Panc1 (cell line): ENCODE data around the gene RNF213. TPM values are rescaled to one million over a fixed set of nuclear protein-coding genes. Genes with fewer than 3 reads are reported as not detected.
A peak's percentile ranks its signal among the peaks of the same experiment; 100 is the strongest.

Experiments used
- ATAC-seq: fragments of 200-7000 bp; cut with Tn5 transposase; 2 replicates; pipeline ENCODE4 v1.9.1; 2020; ENCODE audit warnings: mild to moderate bottlenecking, moderate library complexity
- BruUV-seq: library from RNA; stranded (reverse); fragments of 400-500 nt; replicated peaks from 2 replicates; lab custom pipeline; 2021; lab: Mats Ljungman, UMichigan
- CTCF ChIA-PET: fragments of 300-600 bp; sonication (Branson Sonifier 250); formaldehyde crosslinking; loops from one replicate; lab custom pipeline; 2022; ENCODE audit warnings: antibody characterized with exemption; lab: Charles Lee
- POLR2A ChIA-PET: fragments of 300-600 bp; sonication (Branson Sonifier 250); formaldehyde crosslinking; loops from one replicate; lab custom pipeline; 2022; ENCODE audit warnings: antibody characterized with exemption; lab: Charles Lee
- DNase-seq: peaks from one replicate; pipeline ENCODE4 v3.0.0-alpha.2; 2010; ENCODE audit warnings: low read depth, low spot score
- H3K27ac ChIP-seq: 2 replicates; pipeline ENCODE4 v1.5.1; 2011; ENCODE audit warnings: mild to moderate bottlenecking, low read length, inconsistent platforms
- H3K27me3 ChIP-seq: fragments of 200-500 bp; sonication (Bioruptor generic); 2 replicates; pipeline ENCODE4 v1.6.0; 2014; ENCODE audit warnings: low read length, inconsistent platforms; ENCODE audit not compliant: control insufficient read depth, insufficient read depth
- H3K36me3 ChIP-seq: fragments of 200-500 bp; sonication (Bioruptor generic); 2 replicates; pipeline ENCODE4 v1.5.1; 2014; ENCODE audit warnings: inconsistent platforms, mild to moderate bottlenecking, low read length, moderate library complexity; ENCODE audit not compliant: control insufficient read depth, insufficient read depth
- H3K4me1 ChIP-seq: 2 replicates; pipeline ENCODE4 v1.5.1; 2011; ENCODE audit warnings: inconsistent platforms, mild to moderate bottlenecking, low read length, moderate library complexity; ENCODE audit not compliant: control insufficient read depth, insufficient read depth
- H3K4me3 ChIP-seq, 2 experiments: 2 replicates each; pipeline ENCODE4 v1.5.1; 2011 to 2012; ENCODE audit warnings: low read depth in 2 of 2, low read length in 2 of 2, mild to moderate bottlenecking in 2 of 2, inconsistent platforms in 1 of 2, moderate library complexity in 1 of 2
- H3K9me3 ChIP-seq: fragments of 200-500 bp; sonication (Bioruptor generic); 2 replicates; pipeline ENCODE4 v1.5.1; 2014; ENCODE audit warnings: low read depth, mild to moderate bottlenecking, inconsistent platforms, low read length, moderate library complexity; ENCODE audit not compliant: control insufficient read depth, insufficient read depth
- CTCF ChIP-seq: fragments of 450-650 bp; IDR thresholded peaks from 2 replicates; pipeline ENCODE4 v1.5.1; 2017; ENCODE audit warnings: mild to moderate bottlenecking
- POLR2AphosphoS5 ChIP-seq: IDR thresholded peaks from 2 replicates; pipeline ENCODE4 v1.6.1; 2012; ENCODE audit warnings: mild to moderate bottlenecking, low read depth, low read length, moderate library complexity
- REST ChIP-seq, 2 experiments: IDR thresholded peaks; 2 replicates each; pipeline ENCODE4 v1.6.1; 2011 to 2012; ENCODE audit warnings: low read depth in 2 of 2, control low read depth in 1 of 2, low read length in 1 of 2, mild to moderate bottlenecking in 1 of 2, moderate library complexity in 1 of 2; ENCODE audit not compliant: insufficient read depth in 1 of 2
- SIN3A ChIP-seq: IDR thresholded peaks from 2 replicates; pipeline ENCODE4 v1.6.1; 2012; ENCODE audit warnings: low read depth, mild to moderate bottlenecking, low read length, moderate library complexity, borderline replicate concordance; ENCODE audit not compliant: insufficient read depth
- TCF7L2 ChIP-seq: IDR thresholded peaks from 2 replicates; pipeline ENCODE4 v1.6.1; 2011; ENCODE audit warnings: mild to moderate bottlenecking, low read depth, low read length, inconsistent platforms
- in situ Hi-C: cut with HindIII; loops from 2 replicates; pipeline ENCODE4 v1.10.0; 2016; ENCODE audit warnings: low sequenced_read_pairs, low pct_unique_long_range_greater_than_20kb
- intact Hi-C: fragments of 100-400 bp; cut with micrococcal nuclease; formaldehyde crosslinking; loops from one replicate; pipeline ENCODE4 v1.10.0; 2022; ENCODE audit not compliant: unreplicated experiment
- total RNA-seq: library from RNA; stranded (reverse); gene quantifications from one replicate; pipeline ENCODE4 v1.2.1, GENCODE V29; 2021; ENCODE audit not compliant: unreplicated experiment

The RNF213 gene
- total RNA-seq, 1 experiment from 2014 or later = 230 TPM

DNA sequence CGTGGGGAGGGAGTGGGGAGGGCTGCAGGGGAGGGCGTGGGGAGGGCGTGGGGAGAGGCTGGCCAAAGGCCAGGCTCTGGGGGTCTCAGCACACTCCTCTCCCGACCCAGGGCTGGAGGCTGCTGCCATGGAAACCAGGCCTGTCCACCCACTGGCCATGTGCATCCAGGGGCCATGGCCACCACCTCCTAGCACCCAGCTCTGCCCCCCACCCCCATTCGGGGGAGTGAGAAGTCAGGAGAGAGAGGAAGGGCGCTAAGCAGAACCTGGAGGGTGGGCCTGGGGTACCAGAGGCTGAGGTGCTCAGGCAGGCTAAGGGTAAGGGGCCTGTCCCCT lies 184.0 kb downstream of the RNF213 start:
- CTCF ChIA-PET = no interaction called here
- no peak for DNase-seq
- Histone ChIP-seq H3K36me3 (no peaks in the 10 kb centered on the region), H3K4me3 (no peak overlapping the region), H3K27me3 (no peaks in the 10 kb centered on the region), H3K27ac (no peak overlapping the region), H3K9me3 (no peaks in the 10 kb centered on the region), H3K4me1 (no peaks in the 10 kb centered on the region)
- no peak for ATAC-seq
- POLR2A ChIA-PET = no interaction called here
- in situ Hi-C loops (no loop called here), intact Hi-C loops (no loop called here)
- no TSS peak for BruUV-seq
- TF ChIP-seq CTCF = no peak
- TF ChIP-seq REST (IDR thresholded peaks at IDR 0.05; ENCODE audit: insufficient read depth in 1 of 2, low read depth in 2 of 2, low read length in 1 of 2) = no peak
- TF ChIP-seq SIN3A = no peak
- no peak for TF ChIP-seq POLR2AphosphoS5
- TF ChIP-seq TCF7L2 = no peak

- Histone ChIP-seq H3K9me3 (no peaks in the 10 kb centered on the region), H3K36me3 (no peaks in the 10 kb centered on the region), H3K27me3 (no peaks in the 10 kb centered on the region), H3K4me1 (no peaks in the 10 kb centered on the region), H3K4me3 (no peak overlapping the region), H3K27ac (no peak overlapping the region)
- intact Hi-C loops (no loop called here), in situ Hi-C loops (no loop called here)
- DNase-seq (no peak), ATAC-seq (peak; percentile 13; the same call in 1 of the 2 replicates)
- ChIA-PET POLR2A (interaction anchor here (1.2 kb wide), 1 partner anchor 10 kb away, joined by 4 read pairs; no protein-coding TSS in a partner anchor), CTCF (no interaction called here)
- TF ChIP-seq SIN3A (no peak), POLR2AphosphoS5 (no peak), REST (IDR thresholded peaks at IDR 0.05; ENCODE audit: insufficient read depth in 1 of 2, low read depth in 2 of 2, low read length in 1 of 2) (no peak), TCF7L2 (no peak), CTCF (no peak)
- BruUV-seq = no TSS peak
Measured at GRCh38 chr17:80445007-80445725, 184.5 kb downstream of the RNF213 start.
